Measurements from ENCODE around the gene SORCS2.

The SORCS2 gene

GRCh38 chr4:7267829-7268228, 75.5 kb downstream of the SORCS2 start:
- no peak for DNase-seq (ENCODE audit: low read depth)

GRCh38 chr4:7268941-7269340, 76.6 kb downstream of the SORCS2 start:
- DNase-seq (ENCODE audit: low read depth): no peak

- DNase-seq (ENCODE audit: low read depth): no peak
These were observed 77.8 kb downstream of the SORCS2 start for GRCh38 chr4:7270121-7270520.

DNA sequence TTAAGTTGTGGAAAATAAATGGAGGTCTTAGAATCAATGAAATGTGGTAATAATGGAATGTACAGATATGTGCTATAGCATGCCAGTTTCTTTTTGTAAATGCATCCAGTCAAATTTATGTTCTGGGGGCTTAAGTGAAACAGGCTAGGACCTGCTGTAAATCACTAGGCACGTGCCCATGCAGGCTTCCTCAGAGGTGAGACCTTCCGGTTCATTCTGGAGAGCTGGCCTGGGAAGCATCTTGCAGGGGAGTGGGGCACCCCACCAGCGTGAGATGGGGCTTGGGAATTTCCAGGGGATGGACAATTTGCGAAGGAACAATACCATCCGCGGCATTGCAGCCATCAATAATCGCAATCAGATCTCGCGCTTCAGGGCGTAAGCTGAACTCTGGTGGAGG, 80.1 kb downstream of the SORCS2 start:
- no peak for DNase-seq (ENCODE audit: low read depth)

- no peak for DNase-seq (ENCODE audit: low read depth)
These were observed 81.5 kb downstream of the SORCS2 start for GRCh38 chr4:7273738-7274297.

DNA sequence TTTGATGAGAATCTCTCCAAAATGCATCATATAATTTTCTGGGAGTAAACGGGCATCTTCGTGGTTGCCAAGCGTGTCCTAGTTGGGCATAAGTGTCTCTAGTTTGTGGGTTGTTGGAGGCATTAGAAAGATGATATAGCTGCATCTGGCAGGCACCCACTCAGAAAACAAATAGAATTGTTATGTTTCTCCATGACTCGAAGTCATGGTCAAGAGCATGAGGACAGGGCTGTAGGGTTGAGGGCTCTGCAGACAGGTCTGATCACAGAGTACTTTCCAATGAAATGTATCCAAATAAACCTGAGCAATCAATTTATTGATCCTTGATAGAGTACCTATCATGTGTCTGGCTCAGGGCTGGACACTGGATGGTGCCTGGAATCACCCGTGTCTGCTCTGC, 82.7 kb downstream of the SORCS2 start:
- no peak for DNase-seq (ENCODE audit: low read depth)

DNA sequence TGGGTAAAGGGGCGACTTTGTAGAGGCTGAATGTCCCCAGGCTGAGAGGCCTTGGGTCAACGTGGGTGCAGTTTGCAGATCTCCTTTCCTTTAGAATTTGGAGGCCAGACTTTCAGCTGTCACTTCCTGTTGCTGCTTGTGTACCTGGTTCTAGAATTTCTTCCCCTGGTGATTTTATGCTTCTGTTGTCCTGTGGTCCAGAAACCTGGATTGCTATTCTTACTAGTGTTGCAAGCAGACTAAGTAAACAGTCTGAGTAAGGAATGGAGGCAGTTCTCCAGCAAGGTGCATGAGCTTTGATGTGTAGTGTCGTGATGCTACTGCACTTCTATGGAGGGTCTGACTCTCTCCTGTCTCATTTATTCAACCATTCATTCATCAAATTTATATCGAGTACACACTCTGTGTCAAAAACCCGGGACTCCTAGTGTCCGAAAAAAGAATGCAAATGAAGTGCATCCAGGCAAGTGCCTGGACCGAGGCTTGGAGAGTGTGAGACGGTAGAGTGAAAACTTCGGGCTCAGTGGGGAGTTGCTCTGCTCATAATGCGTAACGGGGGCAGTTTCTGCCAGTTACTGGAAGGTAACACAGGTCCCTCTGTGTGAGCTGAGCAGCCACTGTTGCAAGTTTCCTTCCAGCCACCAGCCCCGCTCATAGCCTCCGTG, 83.3 kb downstream of the SORCS2 start:
- no peak for DNase-seq (ENCODE audit: low read depth)

DNA sequence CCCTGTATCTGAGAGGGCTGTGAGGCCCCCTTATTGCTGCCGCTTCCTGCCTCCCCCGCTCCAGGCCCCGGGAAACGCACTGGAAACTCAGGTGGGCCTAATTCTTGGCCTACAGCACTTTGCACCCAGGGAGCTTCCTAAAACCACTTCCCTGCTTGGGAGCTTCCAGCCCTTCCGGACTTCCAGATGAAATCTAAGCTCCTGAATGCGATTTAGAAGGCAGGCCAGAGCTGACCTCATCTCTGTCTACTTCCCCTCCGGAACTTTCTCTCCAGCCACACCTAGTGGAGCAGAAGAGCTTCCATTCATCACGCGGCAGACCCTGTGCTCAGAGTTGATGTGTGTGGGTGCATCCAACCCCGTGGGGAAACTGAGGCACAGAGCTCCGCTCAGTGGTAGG, 84.2 kb downstream of the SORCS2 start:
- DNase-seq (ENCODE audit: low read depth): no peak

- no peak for DNase-seq (ENCODE audit: low read depth)
These were observed 85.9 kb downstream of the SORCS2 start for GRCh38 chr4:7278071-7278765.

DNA sequence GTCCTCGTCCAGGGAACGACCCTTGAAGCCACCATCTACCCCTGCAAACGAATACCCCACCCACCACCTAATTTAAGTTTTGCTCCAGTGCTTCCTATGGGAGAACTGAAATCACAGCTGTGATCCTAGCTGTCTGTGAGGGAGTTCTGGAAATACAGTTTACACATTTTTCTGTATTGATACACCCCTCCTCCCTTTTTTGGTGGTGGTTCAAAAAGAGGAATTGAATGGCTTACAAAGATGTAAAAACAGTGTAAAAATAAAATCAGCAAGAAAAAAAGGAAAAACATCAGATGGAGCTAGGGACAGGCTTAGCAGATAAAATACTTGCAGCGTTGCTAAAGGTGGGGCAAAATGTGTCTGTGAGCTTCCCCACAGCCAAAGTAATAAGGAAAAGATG, 86.6 kb downstream of the SORCS2 start:
- no peak for DNase-seq (ENCODE audit: low read depth)

DNA sequence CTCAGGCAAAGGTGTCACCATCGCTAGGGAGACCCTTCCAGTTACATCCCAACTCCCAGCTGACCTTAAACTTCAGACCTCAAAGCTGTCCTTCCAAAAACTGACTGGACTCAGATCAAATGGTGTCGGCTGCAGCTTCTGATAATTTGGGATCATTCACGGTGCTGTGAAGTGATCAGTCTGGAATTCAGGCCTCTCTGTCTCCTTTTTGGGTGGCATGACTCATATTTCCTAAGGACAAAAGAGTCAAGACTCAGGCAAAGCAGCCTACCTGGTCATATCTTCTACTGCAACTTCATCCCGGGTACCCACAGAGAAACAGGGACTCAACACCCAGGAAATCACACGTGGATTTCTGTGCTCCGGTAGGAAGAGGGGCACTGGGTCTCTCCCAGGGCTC, 87.6 kb downstream of the SORCS2 start:
- no peak for DNase-seq (ENCODE audit: low read depth)

DNA sequence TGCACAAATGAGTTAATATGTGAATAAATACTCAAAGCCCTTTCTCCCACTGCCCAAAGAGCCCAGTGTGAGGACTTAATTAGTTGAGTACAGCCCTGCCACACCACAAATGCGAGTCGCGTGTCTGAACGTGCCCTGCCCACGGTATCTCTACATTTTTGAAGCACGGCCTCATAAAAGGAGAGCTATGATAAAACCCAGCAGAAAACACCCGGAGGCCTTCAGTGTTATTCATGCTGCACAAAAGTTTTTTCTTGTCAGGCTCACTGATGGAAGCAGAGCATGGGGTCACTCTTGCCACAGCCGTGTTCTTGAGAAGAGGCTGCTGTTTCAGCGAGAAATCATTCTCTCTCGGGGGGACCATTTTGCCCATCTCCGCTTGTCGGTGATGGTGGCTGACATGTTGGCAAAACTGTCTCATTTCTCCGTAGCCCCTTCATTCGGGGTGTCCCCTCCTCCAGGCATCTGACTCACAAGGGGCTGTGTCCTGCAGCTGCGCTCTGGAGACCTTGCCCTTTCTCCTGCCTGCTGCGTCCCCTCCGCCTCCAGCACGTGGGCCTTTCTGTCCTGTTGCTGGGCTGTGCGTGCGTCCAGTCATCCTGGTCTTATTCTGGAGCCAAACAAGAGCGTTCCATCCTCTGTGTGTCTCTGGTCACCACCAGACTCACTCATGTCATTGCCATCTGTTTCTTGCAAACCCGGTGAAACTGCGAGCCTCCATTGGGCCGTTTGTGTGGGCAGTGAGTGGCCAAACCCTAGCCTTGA, 88.8 kb downstream of the SORCS2 start:
- no peak for DNase-seq (ENCODE audit: low read depth)

DNA sequence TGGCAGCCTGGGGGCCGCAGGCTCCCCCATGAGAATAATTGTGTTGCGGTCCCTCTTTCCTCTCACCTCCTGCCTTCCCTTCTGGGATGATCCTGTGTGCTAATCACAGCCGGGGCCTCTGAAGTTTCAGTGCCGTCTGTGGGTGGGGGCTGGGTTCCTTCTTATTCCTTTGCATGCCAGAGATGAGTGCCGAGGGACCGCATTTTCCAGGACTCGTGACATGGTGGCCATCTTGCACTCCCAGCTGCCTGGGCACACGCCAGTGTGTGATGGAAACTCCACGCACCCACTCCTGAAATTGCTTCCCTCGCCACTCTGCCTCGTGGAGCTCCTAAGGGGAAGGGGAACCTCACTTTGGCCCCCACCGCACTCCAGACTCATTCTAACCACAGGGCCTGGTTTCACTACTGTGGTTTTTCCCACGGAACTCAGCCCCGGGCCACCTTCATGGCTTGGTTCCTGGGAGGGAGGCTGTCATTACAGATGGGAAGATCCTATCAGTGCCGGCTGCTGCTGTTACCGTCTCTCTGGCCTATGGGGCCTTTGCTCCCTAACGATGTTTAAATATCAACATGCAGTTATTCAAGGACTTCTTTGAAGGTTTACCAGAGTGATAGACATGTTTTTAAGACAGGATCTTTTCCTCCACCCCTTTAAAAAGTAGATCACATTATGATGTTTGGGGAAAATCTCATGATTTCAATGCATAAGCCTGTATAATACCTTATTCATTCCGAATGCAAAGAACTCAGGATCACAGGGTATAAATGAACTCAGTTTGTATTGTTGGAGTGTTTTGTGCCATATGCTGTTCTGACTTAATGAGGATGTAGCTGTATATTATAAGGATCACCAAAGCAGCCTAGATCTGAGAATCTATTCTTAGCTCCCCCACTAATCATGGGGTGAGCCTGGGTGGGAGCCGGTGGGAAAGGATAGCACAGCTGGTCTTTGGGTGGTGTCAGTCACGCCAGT, 89.6 kb downstream of the SORCS2 start:
- no peak for DNase-seq (ENCODE audit: low read depth)

GRCh38 chr4:7282786-7283440, 90.6 kb downstream of the SORCS2 start:
- DNase-seq (ENCODE audit: low read depth): no peak

DNA sequence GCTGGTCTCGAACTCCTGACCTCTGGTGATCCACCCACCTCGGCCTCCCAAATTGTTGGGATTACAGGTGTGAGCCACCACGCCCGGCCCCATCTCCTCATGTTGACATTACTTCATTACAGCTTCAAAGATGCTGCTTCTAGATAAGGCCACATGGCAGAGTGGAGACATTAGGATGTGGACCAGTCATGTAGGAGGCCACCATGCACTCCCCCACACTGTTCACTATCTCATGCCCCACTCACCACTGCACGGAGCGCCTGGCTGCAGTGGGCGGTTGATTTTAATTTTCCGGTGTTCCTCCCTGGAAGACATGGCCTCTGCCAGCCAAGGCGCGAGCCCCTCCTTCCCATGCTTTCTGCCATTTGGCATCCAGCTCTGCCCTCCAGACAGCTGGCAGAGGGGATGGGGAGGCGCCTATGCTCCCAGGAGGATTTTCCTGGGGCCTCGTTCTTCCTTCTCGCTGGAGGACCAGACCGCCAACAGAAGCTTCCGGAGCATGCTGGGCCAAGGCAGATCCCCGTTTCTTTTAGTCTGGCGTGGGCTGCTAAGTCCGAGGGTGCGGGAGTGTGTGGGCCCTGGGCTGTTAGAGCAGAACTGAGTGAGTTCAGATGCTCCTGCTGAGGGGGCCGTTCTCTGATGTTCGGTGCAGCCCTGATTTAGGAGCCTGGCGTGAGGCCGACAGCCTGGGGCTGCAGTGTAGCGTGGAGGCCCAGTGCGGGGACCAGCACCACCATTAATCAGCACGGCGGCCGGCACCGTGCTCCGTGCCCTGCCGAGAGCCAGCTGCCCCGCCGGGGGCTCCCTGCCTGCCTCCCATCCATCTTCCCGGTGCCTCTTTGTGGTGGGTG, 93.1 kb downstream of the SORCS2 start:
- DNase-seq (ENCODE audit: low read depth): no peak

DNA sequence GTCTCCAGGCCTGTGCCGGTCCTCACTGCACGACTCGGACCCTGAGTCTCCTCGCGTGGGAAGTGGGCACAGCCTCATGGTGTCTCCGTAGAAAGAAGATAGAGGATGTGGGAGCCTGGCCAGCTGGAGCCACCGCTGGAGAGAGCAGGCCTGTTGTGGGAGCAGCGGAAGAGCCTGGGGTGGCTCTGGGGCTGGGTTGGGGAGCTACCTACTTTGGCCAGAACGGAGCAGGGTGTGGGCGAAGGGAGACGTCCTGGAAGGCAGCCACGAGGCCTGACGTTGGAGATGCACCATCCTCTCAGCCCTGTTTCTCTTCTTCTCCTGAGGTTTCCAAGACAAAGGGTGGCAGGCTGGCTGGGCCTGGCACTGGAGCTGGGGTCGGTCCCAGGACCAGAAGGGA, 93.8 kb downstream of the SORCS2 start:
- no peak for DNase-seq (ENCODE audit: low read depth)

DNA sequence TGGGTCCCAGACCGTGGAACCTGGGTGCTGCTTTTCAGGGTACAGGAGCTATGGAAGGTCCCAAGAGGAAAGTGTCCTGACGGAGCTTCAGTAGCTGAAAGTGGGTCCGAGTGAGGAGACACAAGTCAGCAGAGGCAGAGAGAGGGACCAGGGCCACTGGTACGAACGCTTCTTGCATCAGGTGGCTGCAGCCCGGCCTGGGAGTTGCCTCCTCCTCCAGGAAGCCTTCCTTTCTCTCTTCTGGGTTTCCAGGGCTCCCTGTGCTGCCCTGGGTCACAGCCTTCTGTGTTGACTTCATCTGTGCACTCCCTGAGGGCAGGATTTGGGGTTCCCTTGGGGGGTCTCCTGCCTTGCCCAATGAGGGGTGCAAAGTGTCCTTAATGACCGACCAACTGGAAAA, 94.5 kb downstream of the SORCS2 start:
- DNase-seq (ENCODE audit: low read depth): no peak

DNA sequence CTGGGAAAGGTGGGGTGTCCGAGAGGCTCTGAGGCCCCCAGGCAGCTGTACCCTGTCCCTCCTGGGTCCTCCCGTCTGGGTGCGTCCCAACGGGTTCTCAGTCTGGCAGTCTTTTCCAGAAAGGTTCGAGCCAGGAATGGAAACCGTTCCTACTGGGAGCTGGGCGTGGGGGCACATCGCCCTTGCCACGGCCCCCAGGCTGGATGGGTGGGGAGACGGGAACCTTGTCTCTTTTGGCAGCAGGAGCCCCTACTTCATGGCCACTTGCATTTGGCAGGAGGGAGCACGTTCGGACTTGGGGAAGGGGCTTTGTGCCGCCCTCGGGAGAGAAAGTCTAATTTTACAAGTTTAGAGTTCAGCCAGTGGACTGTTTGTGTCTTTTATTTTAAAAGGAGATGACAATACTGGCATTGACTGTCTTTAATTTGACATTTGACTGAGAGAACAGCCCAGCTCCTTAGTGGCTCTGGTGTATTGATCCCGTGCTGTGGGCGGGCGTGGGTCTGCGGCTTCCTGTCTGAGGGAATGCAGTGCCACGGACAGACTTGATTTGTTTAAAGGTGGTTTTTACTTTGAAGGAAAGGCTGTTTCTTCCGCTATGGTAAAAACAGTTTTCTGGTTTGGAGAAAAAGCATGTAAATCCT, 95.1 kb downstream of the SORCS2 start:
- no peak for DNase-seq (ENCODE audit: low read depth)

GRCh38 chr4:7287918-7288280, 95.6 kb downstream of the SORCS2 start:
- no peak for DNase-seq (ENCODE audit: low read depth)
